ENCODE results near the gene SLC66A2. TPM values are rescaled to one million over a fixed set of nuclear protein-coding genes. Genes with fewer than 3 reads are reported as not detected.

SLC66A2 gene
- total RNA-seq, 1 experiment from 2014 or later: 13.0 TPM

DNA sequence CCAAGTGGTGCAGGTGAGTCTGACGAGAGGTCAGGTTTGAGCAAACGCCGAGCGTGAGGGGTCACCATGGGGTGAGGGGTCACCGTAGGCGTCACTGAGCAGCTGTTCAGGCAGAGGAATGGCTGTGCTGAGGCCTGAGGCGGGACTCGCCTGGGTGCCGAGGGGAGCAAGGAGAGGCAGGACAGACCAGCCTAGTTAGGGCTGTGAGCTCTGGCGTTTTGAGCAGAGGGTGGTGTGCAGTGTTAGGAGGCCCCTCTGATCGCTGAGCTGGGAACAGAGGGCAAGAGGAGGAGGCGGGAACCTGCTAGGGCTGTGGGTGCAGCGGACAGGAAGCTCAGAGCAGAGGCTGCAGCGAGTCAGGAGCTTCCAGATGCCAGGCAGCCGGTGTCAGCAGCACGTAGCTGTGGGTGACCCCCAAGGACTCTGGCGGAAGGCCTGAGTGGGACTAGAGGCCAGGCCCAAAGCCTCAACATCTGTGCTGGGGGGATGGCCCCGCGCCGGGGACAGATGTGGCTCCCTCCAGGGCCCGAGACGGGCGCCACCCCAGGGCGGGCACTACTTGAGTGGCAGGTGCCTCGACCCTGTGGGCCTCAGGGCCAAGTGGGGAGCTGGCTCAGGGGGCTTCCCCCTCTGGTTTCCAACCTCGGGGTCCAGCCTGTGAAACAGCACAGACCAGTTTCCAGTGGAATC is 98.0 kb downstream of the SLC66A2 start:
- WGBS (ENCODE audit: extremely low coverage, insufficient read length, low lambda C conversion rate): no CpG with 5 or more reads among the region's 26 CpGs

More for the DNA sequence above, 98.0 kb downstream of the SLC66A2 start:
- Histone ChIP-seq H4K8ac (replicated peaks; ENCODE audit: insufficient read length, low read depth, low read length) (no peak overlapping the region), H4K91ac (ENCODE audit: insufficient read length, low read depth, low read length) (no peak overlapping the region), H3K9ac (ENCODE audit: extremely low read depth, insufficient read length, low read length) (no peak overlapping the region), H3K79me1 (ENCODE audit: insufficient read depth, low read depth, low read length, poor library complexity, severe bottlenecking) (no peaks in the 10 kb centered on the region), H2AFZ (ENCODE audit: low read length) (no peak overlapping the region), H3K27ac (ENCODE audit: insufficient read length, low read depth, low read length) (no peak overlapping the region), H3K23me2 (ENCODE audit: insufficient read length, low read depth, low read length, poor library complexity, severe bottlenecking) (no peaks in the 10 kb centered on the region), H3K4me1 (ENCODE audit: insufficient read depth, low read length) (no peaks in the 10 kb centered on the region), H3K56ac (ENCODE audit: insufficient read length, low read depth, low read length) (no peak overlapping the region), H4K5ac (ENCODE audit: insufficient read length, low read depth, low read length) (no peak overlapping the region), H3K18ac (ENCODE audit: insufficient read length, low read depth, low read length) (no peak overlapping the region), H3K14ac (ENCODE audit: insufficient read depth, low read length) (no peak overlapping the region; the same call in 1 of the 2 replicates), H2AK5ac (ENCODE audit: insufficient read length, low read length) (no peak overlapping the region), H3K79me2 (ENCODE audit: insufficient read depth, low read length) (no peaks in the 10 kb centered on the region), H4K20me1 (ENCODE audit: control insufficient read depth, insufficient read depth, insufficient read length) (no peaks in the 10 kb centered on the region), H2BK15ac (ENCODE audit: low read depth, low read length) (no peak overlapping the region), H3K9me3 (ENCODE audit: control insufficient read depth, low read depth, low read length) (no peaks in the 10 kb centered on the region), H2BK5ac (ENCODE audit: insufficient read length, low read length) (no peak overlapping the region), H3K4ac (ENCODE audit: low read depth, low read length) (no peak overlapping the region), H3T11ph (ENCODE audit: low read length) (no peak overlapping the region), H3K4me2 (ENCODE audit: insufficient read depth, insufficient read length, low read length) (no peak overlapping the region), H2BK120ac (ENCODE audit: low read depth, low read length, poor library complexity, severe bottlenecking) (no peak overlapping the region), H3K27me3 (ENCODE audit: insufficient read depth, low read length) (no peaks in the 10 kb centered on the region), H3K23ac (ENCODE audit: insufficient read length, low read depth, low read length) (no peak overlapping the region), H2BK12ac (ENCODE audit: insufficient read length, low read depth, low read length) (no peak overlapping the region), H2BK20ac (ENCODE audit: low read depth, low read length, poor library complexity, severe bottlenecking) (no peak overlapping the region)
- H3K27me3 Mint-ChIP-seq (ENCODE audit: low read depth): peaks cover 22% of the 10 kb centered on the region
- no peaks in the 10 kb centered on the region for H3K36me3 Mint-ChIP-seq (ENCODE audit: insufficient read depth in 1 of 3, low read depth in 3 of 3)
- no peak overlapping the region for H3K4me3 Mint-ChIP-seq
- H3K4me1 Mint-ChIP-seq: peaks cover 5 to 6% of the 10 kb centered on the region in 2 experiments; a peak in 3 of 4 replicates
- no peaks in the 10 kb centered on the region for H3K9me3 Mint-ChIP-seq
- TF ChIP-seq CTCF (conservative IDR thresholded peaks at IDR 0.05): no peak
- no peak overlapping the region for H3K27ac Mint-ChIP-seq
- DNase-seq: no peak
